A673 (cell line): Measurements from ENCODE around the gene CYFIP2. TPM values are rescaled to one million over a fixed set of nuclear protein-coding genes. Genes with fewer than 3 reads are reported as not detected.

Experiments
- BruUV-seq: library from RNA; stranded (reverse); fragments of 400-500 nt; replicated peaks from 2 replicates; lab custom pipeline; 2021; lab: Mats Ljungman, UMichigan
- CTCF ChIA-PET: fragments of 300-600 bp; sonication (Branson Sonifier 250); formaldehyde crosslinking; loops from one replicate; lab custom pipeline; 2022; ENCODE audit warnings: antibody characterized with exemption; lab: Charles Lee
- POLR2A ChIA-PET: fragments of 300-600 bp; sonication (Branson Sonifier 250); formaldehyde crosslinking; loops from one replicate; lab custom pipeline; 2022; ENCODE audit warnings: antibody characterized with exemption; ENCODE audit not compliant: low non-redundant PET; lab: Charles Lee
- DNase-seq: peaks from one replicate; pipeline ENCODE4 v3.0.0-alpha.2; 2015; ENCODE audit warnings: low spot score
- H3K27ac ChIP-seq: fragments of 200-600 bp; sonication (generic); 2 replicates; pipeline ENCODE4 v1.5.1; 2016; ENCODE audit warnings: mixed run types, low read depth, mild to moderate bottlenecking, mixed read lengths, antibody characterized with exemption, low read length; ENCODE audit not compliant: poor library complexity, severe bottlenecking
- H3K27me3 ChIP-seq: fragments of 200-600 bp; sonication (generic); replicated peaks from 2 replicates; pipeline ENCODE4 v1.6.1; 2017; ENCODE audit warnings: mixed run types, low read depth, mild to moderate bottlenecking, mixed read lengths, antibody characterized with exemption, low read length; ENCODE audit not compliant: insufficient read depth, poor library complexity
- H3K36me3 ChIP-seq: fragments of 200-600 bp; sonication (generic); 2 replicates; pipeline ENCODE4 v1.6.1; 2016; ENCODE audit warnings: mixed run types, mild to moderate bottlenecking, mixed read lengths, antibody characterized with exemption, low read length; ENCODE audit not compliant: insufficient read depth, poor library complexity, severe bottlenecking
- H3K4me1 ChIP-seq: fragments of 200-600 bp; sonication (generic); 2 replicates; pipeline ENCODE4 v1.6.1; 2017; ENCODE audit warnings: mixed run types, mild to moderate bottlenecking, mixed read lengths, antibody characterized with exemption, low read length; ENCODE audit not compliant: insufficient read depth, poor library complexity, severe bottlenecking
- H3K4me3 ChIP-seq: fragments of 200-600 bp; sonication (generic); 2 replicates; pipeline ENCODE4 v1.5.1; 2016; ENCODE audit warnings: low read depth, mixed run types, mild to moderate bottlenecking, mixed read lengths, low read length; ENCODE audit not compliant: poor library complexity, severe bottlenecking
- H3K9me3 ChIP-seq: fragments of 200-600 bp; sonication (generic); 2 replicates; pipeline ENCODE4 v1.6.1; 2016; ENCODE audit warnings: mixed run types, low read depth, mild to moderate bottlenecking, mixed read lengths, antibody characterized with exemption, low read length; ENCODE audit not compliant: poor library complexity, severe bottlenecking
- CTCF ChIP-seq: fragments of 300-800, 200-600 bp; sonication (generic); conservative IDR thresholded peaks from 2 replicates; pipeline ENCODE4 v1.5.1; 2017; ENCODE audit warnings: low read depth, mild to moderate bottlenecking, antibody characterized with exemption, low read length, moderate library complexity, mixed read lengths
- EZH2 ChIP-seq: fragments of 200-600 bp; sonication (generic); IDR thresholded peaks from 2 replicates; pipeline ENCODE4 v1.6.1; 2017; ENCODE audit warnings: borderline replicate concordance, low read depth, mild to moderate bottlenecking, mixed read lengths, antibody characterized with exemption, low read length; ENCODE audit not compliant: poor library complexity, severe bottlenecking
- intact Hi-C: fragments of 100-400 bp; cut with micrococcal nuclease; formaldehyde crosslinking; loops from one replicate; pipeline ENCODE4 v1.10.0; 2022; ENCODE audit not compliant: unreplicated experiment
- total RNA-seq: library from RNA; stranded (reverse); gene quantifications from 2 replicates; pipeline ENCODE4 v1.2.3, GENCODE V29; 2021

CYFIP2 gene
- total RNA-seq, 1 experiment from 2014 or later = 17.2 TPM

DNA sequence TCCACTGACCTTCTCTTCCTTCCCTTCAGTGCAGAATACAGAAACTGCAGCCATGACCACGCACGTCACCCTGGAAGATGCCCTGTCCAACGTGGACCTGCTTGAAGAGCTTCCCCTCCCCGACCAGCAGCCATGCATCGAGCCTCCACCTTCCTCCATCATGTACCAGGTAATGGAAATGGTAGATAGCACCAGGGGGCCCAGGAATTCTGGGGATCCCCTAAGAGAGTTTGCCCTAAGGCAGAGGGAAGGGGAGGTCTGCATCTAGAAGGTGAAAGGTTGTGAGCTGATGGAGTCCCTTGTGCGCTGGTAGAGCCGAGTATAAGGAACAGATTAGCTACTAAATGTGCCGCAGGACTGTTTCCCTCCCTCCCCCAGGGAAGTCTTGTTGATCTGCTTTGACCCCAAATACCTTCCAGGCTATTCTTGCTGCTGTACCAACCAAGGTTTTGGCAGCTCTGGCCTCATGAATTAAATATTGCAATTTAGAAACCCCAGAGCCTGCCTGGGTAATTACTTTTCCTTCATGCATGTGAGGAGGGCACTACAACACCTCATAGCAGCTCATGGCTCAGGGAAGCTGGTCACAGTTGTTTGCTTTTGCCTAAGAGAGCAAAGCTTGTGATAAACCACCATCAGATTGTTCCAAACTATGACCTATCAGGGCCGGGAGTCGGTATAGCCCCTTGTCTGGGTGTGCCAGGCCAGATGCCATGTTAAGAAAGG is 19.6 kb downstream of the CYFIP2 start:
- POLR2A ChIA-PET = no interaction called here

DNA sequence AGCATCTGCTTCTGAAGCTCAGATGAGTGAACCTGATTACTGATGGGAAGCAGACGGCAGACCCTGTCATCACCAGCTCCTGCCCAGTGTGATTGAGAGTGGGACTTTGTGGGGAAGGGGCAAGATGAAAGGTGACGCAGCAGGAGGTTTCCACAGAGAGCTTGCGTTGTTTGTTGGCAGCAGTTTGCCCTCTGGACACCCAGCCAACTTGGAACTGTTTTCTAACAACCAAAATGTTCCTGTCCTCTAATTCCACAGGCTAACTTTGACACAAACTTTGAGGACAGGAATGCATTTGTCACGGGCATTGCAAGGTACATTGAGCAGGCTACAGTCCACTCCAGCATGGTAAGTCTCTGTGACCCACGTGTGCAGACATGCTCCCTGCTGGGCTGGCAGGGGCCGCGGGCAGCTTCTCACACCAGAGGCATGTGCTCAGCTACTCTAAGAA is 20.9 kb downstream of the CYFIP2 start:
- BruUV-seq = no TSS peak
- TF ChIP-seq CTCF (no peak), EZH2 (no peak)
- no peaks in the 10 kb centered on the region for H3K9me3 ChIP-seq
- intact Hi-C loops = no loop called here
- no peak for DNase-seq
- H3K4me3 ChIP-seq = no peak overlapping the region
- ChIA-PET CTCF (no interaction called here), POLR2A (no interaction called here)
- no peaks in the 10 kb centered on the region for H3K36me3 ChIP-seq
- H3K27me3 ChIP-seq = no peaks in the 10 kb centered on the region
- H3K27ac ChIP-seq = no peak overlapping the region
- no peaks in the 10 kb centered on the region for H3K4me1 ChIP-seq

More for the DNA sequence above, 19.6 kb downstream of the CYFIP2 start:
- CTCF ChIA-PET = no interaction called here
- Histone ChIP-seq H3K4me1 (no peaks in the 10 kb centered on the region), H3K9me3 (no peaks in the 10 kb centered on the region), H3K27me3 (no peaks in the 10 kb centered on the region), H3K36me3 (no peaks in the 10 kb centered on the region), H3K4me3 (no peak overlapping the region), H3K27ac (no peak overlapping the region)
- intact Hi-C loops = no loop called here
- no peak for DNase-seq
- no TSS peak for BruUV-seq
- TF ChIP-seq CTCF (no peak), EZH2 (no peak)

DNA sequence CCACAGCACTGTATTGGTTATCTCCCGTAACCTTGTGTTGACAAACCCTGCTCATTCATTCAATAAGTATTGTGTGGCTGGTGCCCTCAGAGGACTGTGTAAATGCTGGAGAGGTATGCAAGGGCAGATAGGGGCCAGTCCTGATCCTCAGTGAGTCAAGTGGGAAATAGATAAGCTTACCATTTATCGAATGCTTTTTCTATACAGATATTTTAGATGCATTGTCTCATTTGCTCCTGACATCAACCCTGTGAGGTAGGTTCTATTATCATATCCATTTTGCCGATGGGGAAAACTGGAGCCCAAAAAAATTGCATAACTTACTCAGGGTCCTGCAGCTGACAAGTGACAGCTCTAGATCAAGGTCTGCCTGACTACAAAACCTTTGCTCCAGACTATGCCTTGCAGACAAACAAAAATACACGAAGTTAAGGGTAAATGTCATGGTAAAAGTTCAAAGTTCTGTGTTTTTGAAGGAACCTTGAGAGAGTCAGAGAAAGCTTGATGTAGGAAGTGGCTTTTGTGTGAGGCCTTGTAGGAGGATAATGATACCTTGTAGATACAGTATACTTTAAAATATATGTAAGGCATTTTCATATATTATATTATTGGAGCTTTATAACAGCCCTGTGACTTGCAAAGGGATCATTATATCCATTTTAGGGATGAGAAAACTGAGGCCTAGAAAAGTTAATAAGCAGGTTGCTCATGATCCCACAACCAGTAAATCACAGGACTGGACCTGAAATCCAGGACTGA is 22.7 kb downstream of the CYFIP2 start:
- intact Hi-C loops = no loop called here
- Histone ChIP-seq H3K27me3 (no peaks in the 10 kb centered on the region), H3K36me3 (no peaks in the 10 kb centered on the region), H3K4me3 (no peak overlapping the region), H3K4me1 (no peaks in the 10 kb centered on the region), H3K27ac (no peak overlapping the region), H3K9me3 (no peaks in the 10 kb centered on the region)
- no peak for TF ChIP-seq EZH2
- no peak for TF ChIP-seq CTCF
- POLR2A ChIA-PET = no interaction called here
- no peak for DNase-seq
- BruUV-seq = no TSS peak
- CTCF ChIA-PET = no interaction called here
